GM23248 (cell line): ENCODE data around the gene ZNF22. TPM values are rescaled to one million over a fixed set of nuclear protein-coding genes. Genes with fewer than 3 reads are reported as not detected.
A peak's percentile ranks its signal among the peaks of the same experiment; 100 is the strongest.
"Not testable (repeated sequence)": the region's sequence is repeated elsewhere in the genome, so short reads cannot be mapped to it uniquely, and the experiment has no call there.

ENCODE experiments used
- DNase-seq: peaks from one replicate; pipeline ENCODE4 v3.0.0-alpha.2; 2015
- H2AFZ ChIP-seq: fragments of 200-600 bp; sonication (generic); 2 replicates; pipeline ENCODE4 v1.6.1; 2016; ENCODE audit warnings: antibody characterized with exemption
- H3F3A ChIP-seq: fragments of 200-600 bp; sonication (generic); 2 replicates; pipeline ENCODE4 v1.6.1; 2016; ENCODE audit warnings: mild to moderate bottlenecking, antibody characterized with exemption, mixed run types; ENCODE audit not compliant: insufficient read depth
- H3K27ac ChIP-seq: fragments of 200-600 bp; sonication (generic); 2 replicates; pipeline ENCODE4 v1.5.1; 2016; ENCODE audit warnings: mild to moderate bottlenecking
- H3K27me3 ChIP-seq: fragments of 200-600 bp; sonication (generic); replicated peaks from 2 replicates; pipeline ENCODE4 v1.6.1; 2016; ENCODE audit warnings: mild to moderate bottlenecking; ENCODE audit not compliant: insufficient read depth
- H3K36me3 ChIP-seq: fragments of 200-600 bp; sonication (generic); 2 replicates; pipeline ENCODE4 v1.6.1; 2016; ENCODE audit warnings: low read depth, mild to moderate bottlenecking
- H3K4me1 ChIP-seq: fragments of 200-600 bp; sonication (generic); 2 replicates; pipeline ENCODE4 v1.6.1; 2016; ENCODE audit warnings: mild to moderate bottlenecking; ENCODE audit not compliant: insufficient read depth
- H3K4me2 ChIP-seq: fragments of 200-600 bp; sonication (generic); one replicate; pipeline ENCODE4 v1.6.1; 2016; ENCODE audit warnings: mild to moderate bottlenecking; ENCODE audit not compliant: unreplicated experiment
- H3K4me3 ChIP-seq: fragments of 200-600 bp; sonication (generic); 2 replicates; pipeline ENCODE4 v1.5.1; 2016; ENCODE audit warnings: mild to moderate bottlenecking
- H3K79me2 ChIP-seq: fragments of 200-600 bp; sonication (generic); 2 replicates; pipeline ENCODE4 v1.6.1; 2016; ENCODE audit warnings: mild to moderate bottlenecking; ENCODE audit not compliant: insufficient read depth
- H3K9ac ChIP-seq: fragments of 200-600 bp; sonication (generic); 2 replicates; pipeline ENCODE4 v1.6.1; 2016; ENCODE audit warnings: mild to moderate bottlenecking
- H3K9me2 ChIP-seq: fragments of 200-600 bp; sonication (generic); 2 replicates; pipeline ENCODE4 v1.6.1; 2016; ENCODE audit warnings: mixed run types, mild to moderate bottlenecking, moderate library complexity; ENCODE audit not compliant: insufficient read depth
- H3K9me3 ChIP-seq: fragments of 200-600 bp; sonication (generic); one replicate; pipeline ENCODE4 v1.6.1; 2017; ENCODE audit warnings: low read depth
- H4K20me1 ChIP-seq: fragments of 200-600 bp; sonication (generic); 2 replicates; pipeline ENCODE4 v1.6.0; 2016; ENCODE audit not compliant: insufficient read depth
- EZH2 ChIP-seq: fragments of 200-600 bp; sonication (generic); IDR thresholded peaks from 2 replicates; pipeline ENCODE4 v1.6.1; 2018; ENCODE audit warnings: antibody characterized with exemption, mild to moderate bottlenecking; ENCODE audit not compliant: insufficient read depth, poor library complexity, severe bottlenecking
- EZH2phosphoT487 ChIP-seq: fragments of 200-600 bp; sonication (generic); IDR thresholded peaks from 2 replicates; pipeline ENCODE4 v1.6.1; 2018; ENCODE audit warnings: antibody characterized with exemption, moderate library complexity, mild to moderate bottlenecking, low read depth; ENCODE audit not compliant: insufficient read depth
- WGBS, 2 experiments: methylation state at CpG; one replicate each; pipeline ENCODE4 v1.1.6; 2015 to 2017; ENCODE audit warnings: low lambda C conversion rate in 2 of 2, low coverage in 1 of 2; ENCODE audit errors: missing lambda C conversion rate in 2 of 2; 5-methylcytosine and 5-hydroxymethylcytosine counted together
- in situ Hi-C: fragments of 300-500 bp; cut with MboI; formaldehyde crosslinking; loops from 2 replicates; pipeline ENCODE4 v1.15.0; 2020
- polyA plus RNA-seq: library from polyadenylated mRNA; unstranded; fragments of >200 nt; fragmentation: Nextera tagmentation; extraction: Ambion mirVana; gene quantifications from 2 replicates; pipeline ENCODE4 v1.2.1, GENCODE V29; 2016
- total RNA-seq: library from RNA; depleted of rRNA; stranded (reverse); fragments of >200 nt; shearing (Covaris generic); gene quantifications from 2 replicates; pipeline ENCODE4 v1.2.3, GENCODE V29; 2014

The ZNF22 gene
- total and polyA plus RNA-seq, 2 experiments from 2014 or later = 15.5 to 17.3 TPM

DNA sequence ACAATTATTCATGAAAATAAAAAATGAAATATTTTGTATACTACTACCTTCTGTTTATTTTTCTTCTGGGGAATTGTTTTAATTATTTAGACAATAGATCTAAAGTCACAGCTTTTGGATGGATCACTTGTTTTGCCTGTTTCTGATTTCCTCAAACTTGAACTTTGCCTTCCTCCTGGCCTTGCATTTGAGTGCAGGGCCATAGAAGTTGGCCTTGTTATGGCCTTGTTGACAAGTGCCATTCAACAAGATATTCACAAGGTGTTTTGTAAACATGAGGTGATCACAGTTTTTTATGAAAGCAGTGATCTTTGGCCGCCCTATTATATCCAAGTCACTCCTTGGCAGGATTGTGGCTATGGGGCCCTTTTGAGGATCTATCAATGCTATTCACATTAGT, 4.6 kb downstream of the ZNF22 start:
- Histone ChIP-seq H3K79me2 (peaks cover 28% of the 10 kb centered on the region), H3K4me2 (no peak overlapping the region), H3K27me3 (no peaks in the 10 kb centered on the region), H3K36me3 (peaks cover 13% of the 10 kb centered on the region; the same call in 1 of the 2 replicates), H3F3A (peaks cover 23% of the 10 kb centered on the region), H3K27ac (no peak overlapping the region), H3K4me3 (no peak overlapping the region), H3K9me2 (no peaks in the 10 kb centered on the region), H3K4me1 (peaks cover 14% of the 10 kb centered on the region), H3K9ac (no peak overlapping the region), H2AFZ (no peak overlapping the region), H4K20me1 (no peaks in the 10 kb centered on the region), H3K9me3 (no peaks in the 10 kb centered on the region)
- in situ Hi-C loops = no loop called here
- 96 to 100% methylated on average over 1 of the region's 1 CpG for WGBS, 2 experiments
- no peak for TF ChIP-seq EZH2
- TF ChIP-seq EZH2phosphoT487 = no peak
- DNase-seq = no peak

DNA sequence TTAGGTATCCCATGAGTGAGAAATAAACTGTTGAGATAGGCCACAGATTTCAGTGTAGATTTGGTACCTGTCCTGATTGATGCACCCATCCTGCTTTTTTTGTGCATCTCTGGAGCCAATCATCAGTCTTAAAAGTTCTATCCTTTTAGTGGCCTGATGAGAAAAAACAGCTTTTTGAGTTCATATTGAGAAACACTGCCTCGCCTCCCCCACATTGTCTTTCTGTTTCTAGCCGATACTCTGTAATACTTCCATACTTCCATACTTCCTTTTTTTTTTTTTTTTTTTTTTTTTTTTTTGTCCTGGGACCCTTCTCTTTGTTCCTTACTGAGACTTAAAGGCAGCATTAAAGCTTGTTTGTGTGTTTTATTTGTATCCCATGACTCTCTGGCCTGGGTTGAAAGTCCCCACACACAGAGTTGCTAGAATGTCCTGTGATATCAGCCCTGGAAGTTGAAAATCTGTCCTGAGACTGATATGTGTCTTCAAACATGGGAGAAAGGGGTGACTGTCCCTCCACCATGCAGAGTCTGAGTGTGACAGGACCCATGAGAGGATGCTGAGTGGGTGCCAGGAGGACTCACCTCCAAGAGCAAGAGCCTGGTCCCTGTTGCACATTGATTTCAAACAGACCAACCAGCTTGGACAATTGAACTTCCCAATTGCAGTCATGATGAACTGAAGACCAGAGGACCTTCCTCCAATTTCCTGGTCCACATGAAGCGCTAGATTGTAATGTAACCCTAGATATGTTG, 5.7 kb downstream of the ZNF22 start:
- Histone ChIP-seq H3K36me3 (peaks cover 13% of the 10 kb centered on the region; the same call in 1 of the 2 replicates), H2AFZ (no peak overlapping the region), H3K9me2 (no peaks in the 10 kb centered on the region), H3K4me3 (no peak overlapping the region), H3K27me3 (no peaks in the 10 kb centered on the region), H4K20me1 (no peaks in the 10 kb centered on the region), H3K4me2 (no peak overlapping the region), H3K9me3 (no peaks in the 10 kb centered on the region), H3K27ac (no peak overlapping the region), H3F3A (peaks cover 18% of the 10 kb centered on the region), H3K79me2 (peaks cover 28% of the 10 kb centered on the region), H3K9ac (no peak overlapping the region), H3K4me1 (peaks cover 10% of the 10 kb centered on the region)
- in situ Hi-C loops = no loop called here
- no peak for TF ChIP-seq EZH2
- TF ChIP-seq EZH2phosphoT487 = no peak
- no peak for DNase-seq
- WGBS, 2 experiments = 95 to 100% methylated on average over 3 of the region's 3 CpGs

- H4K20me1 ChIP-seq = no peaks in the 10 kb centered on the region
- H3K9me2 ChIP-seq = no peaks in the 10 kb centered on the region
- H3K9me3 ChIP-seq = no peaks in the 10 kb centered on the region
- 2% methylated on average over 8 of the region's 8 CpGs for WGBS, 2 experiments
- peak overlapping the region; percentile 32; the same call in 1 of the 2 replicates for H3K4me3 ChIP-seq
- peaks cover 9% of the 10 kb centered on the region for H3F3A ChIP-seq
- DNase-seq = peak; percentile 90
- H2AFZ ChIP-seq = 0 out of 2 replicates have a peak overlapping the region, but pooled peaks have one; percentile 14
- H3K36me3 ChIP-seq = peaks cover 12% of the 10 kb centered on the region; the same call in 1 of the 2 replicates
- no peak overlapping the region for H3K9ac ChIP-seq
- peak overlapping the region; percentile 10 for H3K4me2 ChIP-seq
- H3K27me3 ChIP-seq = no peaks in the 10 kb centered on the region
- no peak for TF ChIP-seq EZH2
- no peak for TF ChIP-seq EZH2phosphoT487
- in situ Hi-C loops = no loop called here
- no peak overlapping the region for H3K27ac ChIP-seq
- peaks cover 8% of the 10 kb centered on the region for H3K79me2 ChIP-seq
- H3K4me1 ChIP-seq = no peaks in the 10 kb centered on the region
Measured at GRCh38 chr10:45008524-45009161, 7.9 kb downstream of the ZNF22 start.

- H3K4me2 ChIP-seq, H3K27ac ChIP-seq, H3K27me3 ChIP-seq, H4K20me1 ChIP-seq, H3K4me1 ChIP-seq, in situ Hi-C loops, H3K36me3 ChIP-seq, H3K79me2 ChIP-seq, H3F3A ChIP-seq, H3K4me3 ChIP-seq, H3K9ac ChIP-seq, DNase-seq, H3K9me3 ChIP-seq, H3K9me2 ChIP-seq, H2AFZ ChIP-seq: not testable (repeated sequence)
- 80 to 83% methylated on average over 10 of the region's 10 CpGs for WGBS, 2 experiments
Measured at GRCh38 chr10:45014557-45014956, 13.8 kb downstream of the ZNF22 start.
